ACC112 (cell line): ENCODE data around the gene MN1.

Experiments
- H2AFZ ChIP-seq: fragments of 200-600 bp; sonication (generic); one replicate; pipeline ENCODE4 v1.6.0; 2017; ENCODE audit warnings: antibody characterized with exemption, low read length; ENCODE audit not compliant: unreplicated experiment
- H3K27ac ChIP-seq: fragments of 200-600 bp; sonication (generic); 2 replicates; pipeline ENCODE4 v1.5.1; 2014; ENCODE audit warnings: low read depth, mild to moderate bottlenecking, antibody characterized with exemption, low read length, moderate library complexity
- H3K27me3 ChIP-seq: fragments of 200-600 bp; sonication (generic); 2 replicates; pipeline ENCODE4 v1.6.1; 2014; ENCODE audit warnings: mild to moderate bottlenecking, antibody characterized with exemption, low read length, moderate library complexity, mixed read lengths; ENCODE audit not compliant: insufficient read depth
- H3K36me3 ChIP-seq: fragments of 200-600 bp; sonication (generic); 2 replicates; pipeline ENCODE4 v1.6.1; 2016; ENCODE audit warnings: mild to moderate bottlenecking, antibody characterized with exemption, low read length, moderate library complexity, mixed read lengths; ENCODE audit not compliant: insufficient read depth
- H3K4me1 ChIP-seq: fragments of 200-600 bp; sonication (generic); one replicate; pipeline ENCODE4 v1.6.1; 2016; ENCODE audit warnings: low read length, mixed read lengths; ENCODE audit not compliant: insufficient read depth, unreplicated experiment, control insufficient read depth
- H3K4me3 ChIP-seq: fragments of 200-600 bp; sonication (generic); 2 replicates; pipeline ENCODE4 v1.5.1; 2014; ENCODE audit warnings: mild to moderate bottlenecking, low read depth, low read length
- H3K79me2 ChIP-seq: fragments of 200-600 bp; sonication (generic); one replicate; pipeline ENCODE4 v1.6.0; 2016; ENCODE audit warnings: low read length; ENCODE audit not compliant: control insufficient read depth, unreplicated experiment, insufficient read depth

Gene MN1

DNA sequence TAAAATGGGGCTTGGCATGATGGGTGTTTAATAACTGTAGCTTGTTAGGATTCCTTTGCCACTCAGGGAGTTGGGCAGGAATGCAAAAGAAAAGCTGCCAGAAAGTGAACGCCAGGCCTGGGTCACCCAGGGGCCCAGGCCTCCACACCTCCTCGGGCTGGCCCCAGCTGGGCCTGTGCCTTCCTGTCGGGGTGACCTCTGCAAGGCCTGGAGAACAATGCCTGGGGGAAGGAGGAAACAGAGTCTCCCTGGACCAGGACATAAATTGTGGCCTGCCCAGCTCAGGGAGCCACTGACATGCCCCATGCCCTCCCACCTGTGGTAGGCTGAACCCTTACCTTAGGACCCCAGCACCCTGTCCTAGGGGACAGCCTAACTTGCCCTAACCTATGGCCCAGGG, 21.9 kb downstream of the MN1 start:
- Histone ChIP-seq H3K36me3 (no peaks in the 10 kb centered on the region), H3K27ac (no peak overlapping the region), H3K4me3 (no peak overlapping the region), H3K79me2 (no peaks in the 10 kb centered on the region), H2AFZ (no peak overlapping the region), H3K27me3 (no peaks in the 10 kb centered on the region), H3K4me1 (peaks cover 7% of the 10 kb centered on the region)

DNA sequence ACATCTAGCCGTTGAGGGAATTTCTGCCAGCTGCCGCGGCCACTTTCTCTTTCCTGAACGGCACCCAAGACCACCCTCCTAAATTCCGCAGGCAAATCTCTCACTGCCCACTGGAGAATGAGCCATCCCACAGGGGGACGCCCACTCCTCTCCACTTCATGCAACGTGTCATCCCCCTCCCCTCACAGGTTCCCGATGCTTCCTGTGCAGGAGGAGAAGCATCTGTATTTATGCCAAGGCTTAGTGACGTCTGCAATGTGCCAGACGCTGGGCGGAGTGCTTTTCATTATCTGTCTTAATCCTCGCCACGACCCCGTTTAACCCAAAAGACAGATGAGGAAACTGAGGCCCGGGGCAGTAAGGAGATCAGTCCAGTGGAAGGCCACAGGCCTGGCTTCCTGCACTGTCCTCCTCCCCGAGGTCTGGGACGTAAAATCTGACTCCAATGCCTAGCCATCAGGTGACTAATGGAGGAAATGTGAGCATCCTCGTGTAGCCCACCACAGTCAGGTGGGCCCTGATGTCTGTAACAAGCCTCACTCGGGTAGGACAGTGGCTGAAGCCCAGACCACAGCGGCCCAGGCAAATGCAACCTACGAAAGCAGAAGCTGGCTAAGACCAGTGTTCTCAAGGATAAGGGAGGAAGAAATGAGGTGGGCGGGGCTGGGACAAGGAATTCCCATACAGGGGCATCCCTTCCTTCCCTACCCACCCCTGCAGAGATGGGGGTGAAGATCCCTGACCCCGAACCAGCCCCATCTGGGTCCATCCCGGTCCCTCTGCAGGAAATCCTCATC, 23.1 kb downstream of the MN1 start:
- H3K79me2 ChIP-seq, result no peaks in the 10 kb centered on the region
- H3K4me1 ChIP-seq, result peaks cover 7% of the 10 kb centered on the region
- no peaks in the 10 kb centered on the region for H3K36me3 ChIP-seq
- H2AFZ ChIP-seq, result no peak overlapping the region
- H3K4me3 ChIP-seq, result no peak overlapping the region
- no peak overlapping the region for H3K27ac ChIP-seq
- no peaks in the 10 kb centered on the region for H3K27me3 ChIP-seq

DNA sequence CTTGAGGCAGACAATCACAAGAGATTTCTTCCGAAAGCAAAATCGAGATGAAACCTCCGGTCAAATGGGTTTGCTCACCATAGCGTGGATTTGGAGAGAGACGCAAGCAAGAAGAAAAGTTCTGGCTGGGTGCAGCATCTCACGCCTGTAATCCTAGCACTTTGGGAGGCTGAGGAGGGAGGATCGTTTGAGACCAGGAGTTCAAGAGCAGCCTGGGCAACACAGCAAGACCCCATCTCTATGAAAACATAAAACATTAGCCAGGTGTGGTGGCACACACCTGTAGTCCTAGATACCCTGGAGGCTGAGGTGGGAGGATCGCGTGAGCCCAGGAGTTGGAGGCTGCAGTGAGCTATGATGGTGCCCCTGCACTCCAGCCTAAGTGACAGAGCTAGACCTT, 24.4 kb downstream of the MN1 start:
- no peaks in the 10 kb centered on the region for H3K36me3 ChIP-seq
- H3K27me3 ChIP-seq, result no peaks in the 10 kb centered on the region
- H3K27ac ChIP-seq, result peak overlapping the region; percentile 18; the same call in 1 of the 2 replicates
- H3K4me1 ChIP-seq, result peaks cover 7% of the 10 kb centered on the region
- H3K79me2 ChIP-seq, result no peaks in the 10 kb centered on the region
- no peak overlapping the region for H3K4me3 ChIP-seq
- no peak overlapping the region for H2AFZ ChIP-seq

DNA sequence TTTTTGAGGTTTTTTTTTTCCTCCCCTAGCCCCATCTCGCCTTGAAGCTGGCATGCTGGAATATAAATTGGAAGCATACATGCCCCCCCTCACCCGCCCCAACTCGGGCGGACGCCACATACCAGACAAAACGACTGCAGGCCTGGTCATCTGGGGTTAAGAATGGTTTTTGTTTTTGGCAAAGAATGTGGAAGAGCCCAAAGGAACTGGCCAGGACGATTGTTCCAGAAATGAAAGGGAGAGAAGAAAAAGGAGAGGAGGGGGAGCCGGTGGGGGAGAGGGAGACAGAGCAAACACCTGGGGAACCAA, 25.0 kb downstream of the MN1 start:
- peaks cover 7% of the 10 kb centered on the region for H3K4me1 ChIP-seq
- H3K27ac ChIP-seq, result peak overlapping the region; percentile 18; the same call in 1 of the 2 replicates
- H2AFZ ChIP-seq, result no peak overlapping the region
- H3K27me3 ChIP-seq, result no peaks in the 10 kb centered on the region
- H3K4me3 ChIP-seq, result 0 out of 2 replicates have a peak overlapping the region, but pooled peaks have one; percentile 9
- no peaks in the 10 kb centered on the region for H3K36me3 ChIP-seq
- no peaks in the 10 kb centered on the region for H3K79me2 ChIP-seq

DNA sequence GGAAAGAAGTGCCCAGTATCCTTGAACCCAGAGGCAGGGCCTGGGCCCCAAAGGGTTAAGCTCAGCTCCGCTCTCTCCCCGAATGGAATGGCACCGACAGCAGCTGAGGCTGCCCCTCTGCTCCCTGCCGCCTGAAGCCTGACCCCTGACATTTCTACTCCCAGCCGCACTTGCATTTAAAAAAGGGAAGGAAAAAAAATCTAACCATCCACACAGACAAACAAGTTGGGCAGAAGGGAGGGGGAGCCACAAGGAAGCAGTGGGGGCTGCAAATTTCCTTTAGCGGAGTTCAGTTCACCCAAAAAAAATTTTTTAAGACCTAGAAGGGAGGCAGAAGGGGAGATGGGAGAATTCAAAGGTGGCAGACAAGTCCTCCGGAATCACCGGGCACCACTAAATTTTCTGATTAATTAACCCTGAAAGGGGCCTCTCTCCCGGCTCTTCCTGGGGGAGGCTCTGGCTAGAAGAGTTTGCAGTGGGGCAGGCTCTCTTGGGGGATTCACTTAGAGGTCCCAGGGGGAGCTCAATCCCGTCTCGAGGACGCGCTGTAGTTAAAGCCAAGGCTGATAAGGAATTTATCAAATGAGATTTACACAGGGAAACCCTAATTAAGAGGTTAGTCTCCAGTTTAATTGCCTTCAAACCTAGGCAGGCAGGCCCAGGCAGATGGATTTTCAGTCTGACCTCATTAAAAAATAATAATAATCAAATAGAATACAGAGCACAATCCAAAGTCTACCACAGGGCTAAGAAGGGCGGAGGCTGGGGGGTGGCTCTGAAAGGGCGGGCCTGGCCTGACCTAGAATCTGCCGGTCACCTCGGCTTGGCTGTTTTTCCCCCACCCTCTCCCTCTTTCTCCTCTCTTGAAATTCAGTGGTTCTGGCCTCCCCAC, 25.6 kb downstream of the MN1 start:
- Histone ChIP-seq H3K79me2 (no peaks in the 10 kb centered on the region), H3K27me3 (no peaks in the 10 kb centered on the region), H3K36me3 (no peaks in the 10 kb centered on the region), H3K27ac (peak overlapping the region; percentile 18; the same call in 1 of the 2 replicates), H3K4me3 (0 out of 2 replicates have a peak overlapping the region, but pooled peaks have one; percentile 9), H3K4me1 (peaks cover 7% of the 10 kb centered on the region), H2AFZ (no peak overlapping the region)

DNA sequence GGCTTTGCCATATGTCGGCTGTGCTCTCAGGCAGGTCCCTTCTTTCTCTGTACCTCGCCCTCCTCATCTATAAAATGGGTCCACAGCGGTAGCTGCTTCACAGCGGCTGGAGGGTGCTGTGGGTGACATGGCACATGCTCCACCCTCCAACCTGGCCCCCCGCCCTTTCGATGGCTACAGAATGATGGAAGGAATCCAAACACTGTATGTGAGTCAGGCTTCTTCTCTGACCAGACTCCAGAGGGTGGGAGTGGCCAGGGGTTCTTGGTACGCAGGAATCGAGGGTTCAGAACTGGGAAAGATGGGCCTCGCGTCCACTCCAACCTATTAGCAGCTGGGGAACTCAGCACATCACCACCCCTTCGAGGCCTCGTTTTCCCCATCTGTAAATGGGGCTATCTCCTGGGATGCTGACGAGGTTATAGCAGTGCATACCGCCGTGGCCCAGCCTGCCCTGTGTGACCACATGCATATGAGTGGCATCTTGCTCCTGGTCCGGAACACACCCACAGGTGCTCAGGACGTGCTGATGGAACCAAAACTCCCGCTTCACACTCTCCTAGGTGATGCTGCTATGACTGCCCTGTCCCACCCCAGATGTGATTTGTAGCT, 26.4 kb downstream of the MN1 start:
- Histone ChIP-seq H3K4me3 (no peak overlapping the region), H3K27me3 (no peaks in the 10 kb centered on the region), H3K79me2 (no peaks in the 10 kb centered on the region)

DNA sequence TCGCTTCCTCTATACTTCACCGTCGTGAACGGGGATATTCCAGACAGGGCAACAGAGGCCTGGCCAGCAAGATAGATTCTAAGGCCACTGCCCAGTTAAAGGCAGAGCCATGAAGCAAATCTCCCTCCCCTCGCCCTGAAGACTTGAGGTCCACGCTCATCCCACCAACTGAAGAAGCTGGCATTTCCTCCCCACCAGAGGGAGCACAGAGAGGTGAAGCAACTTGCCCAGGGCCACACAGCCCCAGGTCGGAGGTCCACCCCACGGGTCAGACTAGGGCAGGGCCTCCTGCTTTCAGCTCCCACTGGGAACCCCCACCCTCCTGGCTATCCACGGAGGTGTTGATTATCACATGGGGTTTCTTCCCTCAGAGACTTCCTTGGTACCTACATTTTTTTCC, 27.4 kb downstream of the MN1 start:
- no peaks in the 10 kb centered on the region for H3K27me3 ChIP-seq

More for the DNA sequence above, 26.4 kb downstream of the MN1 start:
- H3K27ac ChIP-seq, result no peak overlapping the region
- no peaks in the 10 kb centered on the region for H3K36me3 ChIP-seq
- peaks cover 7% of the 10 kb centered on the region for H3K4me1 ChIP-seq
- no peak overlapping the region for H2AFZ ChIP-seq

DNA sequence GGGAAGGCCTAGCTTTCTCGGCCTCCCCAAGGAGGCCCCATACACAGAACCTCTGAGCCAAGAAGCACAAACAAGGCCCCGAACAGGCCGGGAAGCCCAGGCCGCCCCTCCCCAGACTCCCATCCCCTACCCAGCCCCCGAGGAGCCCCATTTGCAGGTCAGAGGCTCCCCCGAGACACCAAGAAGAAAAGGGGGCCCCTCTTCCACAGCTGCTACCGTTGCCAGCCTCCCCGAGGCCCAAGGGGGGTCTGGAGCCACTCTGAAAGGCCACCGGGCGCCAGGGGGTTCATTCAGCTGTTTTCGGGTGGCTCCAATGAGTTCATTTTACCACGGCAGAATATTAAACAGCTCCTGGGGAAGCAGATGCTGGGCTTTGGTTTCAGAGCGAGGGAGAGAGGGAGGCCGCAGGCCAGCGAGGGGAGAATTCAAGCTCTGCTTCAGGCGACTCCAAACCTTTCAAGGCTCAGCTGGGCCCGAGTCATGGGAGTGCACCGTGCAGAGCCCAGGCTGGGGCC, 28.5 kb downstream of the MN1 start:
- no peak overlapping the region for H3K27ac ChIP-seq

More for the DNA sequence above, 27.4 kb downstream of the MN1 start:
- no peak overlapping the region for H2AFZ ChIP-seq
- H3K79me2 ChIP-seq, result no peaks in the 10 kb centered on the region
- peaks cover 7% of the 10 kb centered on the region for H3K4me1 ChIP-seq
- no peak overlapping the region for H3K4me3 ChIP-seq
- H3K27ac ChIP-seq, result no peak overlapping the region
- no peaks in the 10 kb centered on the region for H3K36me3 ChIP-seq

DNA sequence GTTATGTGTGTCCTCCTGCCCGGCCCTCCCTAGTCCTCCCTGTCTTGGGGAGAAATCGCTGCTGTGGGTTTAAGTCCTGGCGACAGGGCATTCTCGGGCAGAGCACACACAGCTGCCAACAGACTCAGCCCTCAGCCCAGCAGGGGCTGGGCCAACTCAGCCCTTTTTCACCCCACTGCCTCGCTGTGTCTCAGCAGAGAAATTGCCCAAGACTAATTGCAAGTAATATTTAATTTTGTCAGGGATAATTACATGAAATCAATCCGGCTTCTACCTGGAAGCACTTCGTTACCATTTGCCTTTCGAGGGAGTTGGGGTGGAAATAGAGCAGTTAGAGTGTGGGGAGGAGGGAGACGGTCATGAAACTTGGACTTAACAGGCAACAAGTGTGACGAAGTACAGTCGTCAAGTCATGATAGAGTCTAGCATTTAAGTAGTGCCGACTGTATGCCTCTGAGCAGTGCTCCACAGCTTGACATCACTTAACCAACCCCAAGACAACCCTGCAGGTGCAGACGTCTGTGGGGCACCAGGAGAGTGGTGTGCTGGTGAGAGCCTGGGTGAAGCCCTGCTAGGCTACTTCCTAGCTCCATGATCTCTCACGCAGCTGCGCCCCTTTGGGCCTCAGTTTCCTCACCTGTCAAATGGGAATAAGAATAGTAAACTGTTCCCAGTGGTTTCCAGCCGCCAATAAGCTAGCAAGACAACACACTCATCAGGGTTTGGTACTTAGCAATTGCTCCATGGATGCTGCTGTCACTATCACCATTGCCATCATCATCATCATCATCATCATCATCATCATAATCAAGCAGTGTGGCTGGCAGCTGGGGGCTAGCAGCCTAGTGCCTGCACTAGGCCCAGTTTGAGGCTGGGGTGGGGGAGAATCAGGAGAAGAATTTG, 29.2 kb downstream of the MN1 start:
- Histone ChIP-seq H3K27me3 (no peaks in the 10 kb centered on the region), H2AFZ (no peak overlapping the region), H3K36me3 (no peaks in the 10 kb centered on the region), H3K27ac (no peak overlapping the region), H3K4me1 (peaks cover 7% of the 10 kb centered on the region), H3K4me3 (no peak overlapping the region), H3K79me2 (no peaks in the 10 kb centered on the region)

More for the DNA sequence above, 28.5 kb downstream of the MN1 start:
- no peak overlapping the region for H3K4me3 ChIP-seq
- H3K4me1 ChIP-seq, result peaks cover 7% of the 10 kb centered on the region
- H3K27me3 ChIP-seq, result no peaks in the 10 kb centered on the region
- H3K36me3 ChIP-seq, result no peaks in the 10 kb centered on the region
- H2AFZ ChIP-seq, result no peak overlapping the region
- H3K79me2 ChIP-seq, result no peaks in the 10 kb centered on the region

DNA sequence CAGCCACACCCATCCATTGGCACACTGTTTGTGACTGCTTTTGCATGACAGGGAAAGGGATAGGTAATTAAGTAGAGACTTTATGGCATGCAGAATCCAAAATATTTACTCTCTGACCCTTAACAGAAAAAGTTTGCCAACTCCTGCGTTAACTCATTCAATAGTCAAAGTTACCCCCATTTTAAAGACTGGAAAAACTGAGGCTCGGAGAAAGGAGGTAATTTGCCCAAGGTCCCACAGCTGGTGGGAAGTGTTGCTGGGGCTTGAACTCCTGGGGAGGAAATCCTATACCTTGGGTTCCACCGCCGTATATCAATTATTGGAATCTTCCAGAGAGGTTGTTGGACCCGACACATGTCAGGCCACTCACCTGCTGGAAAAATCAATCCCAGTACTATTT, 29.9 kb downstream of the MN1 start:
- Histone ChIP-seq H3K27ac (no peak overlapping the region), H3K4me1 (peaks cover 7% of the 10 kb centered on the region), H3K36me3 (no peaks in the 10 kb centered on the region), H3K4me3 (no peak overlapping the region), H3K79me2 (no peaks in the 10 kb centered on the region), H2AFZ (no peak overlapping the region), H3K27me3 (no peaks in the 10 kb centered on the region)
